OCI-M1 (cell line): ENCODE results near the gene INTS15.
"Not testable (repeated sequence)": the region's sequence is repeated elsewhere in the genome, so short reads cannot be mapped to it uniquely, and the experiment has no call there.

Experiments used
- DNase-seq: peaks from one replicate; lab custom pipeline; 2025; lab: John Stamatoyannopoulos, UW

Gene INTS15

DNA sequence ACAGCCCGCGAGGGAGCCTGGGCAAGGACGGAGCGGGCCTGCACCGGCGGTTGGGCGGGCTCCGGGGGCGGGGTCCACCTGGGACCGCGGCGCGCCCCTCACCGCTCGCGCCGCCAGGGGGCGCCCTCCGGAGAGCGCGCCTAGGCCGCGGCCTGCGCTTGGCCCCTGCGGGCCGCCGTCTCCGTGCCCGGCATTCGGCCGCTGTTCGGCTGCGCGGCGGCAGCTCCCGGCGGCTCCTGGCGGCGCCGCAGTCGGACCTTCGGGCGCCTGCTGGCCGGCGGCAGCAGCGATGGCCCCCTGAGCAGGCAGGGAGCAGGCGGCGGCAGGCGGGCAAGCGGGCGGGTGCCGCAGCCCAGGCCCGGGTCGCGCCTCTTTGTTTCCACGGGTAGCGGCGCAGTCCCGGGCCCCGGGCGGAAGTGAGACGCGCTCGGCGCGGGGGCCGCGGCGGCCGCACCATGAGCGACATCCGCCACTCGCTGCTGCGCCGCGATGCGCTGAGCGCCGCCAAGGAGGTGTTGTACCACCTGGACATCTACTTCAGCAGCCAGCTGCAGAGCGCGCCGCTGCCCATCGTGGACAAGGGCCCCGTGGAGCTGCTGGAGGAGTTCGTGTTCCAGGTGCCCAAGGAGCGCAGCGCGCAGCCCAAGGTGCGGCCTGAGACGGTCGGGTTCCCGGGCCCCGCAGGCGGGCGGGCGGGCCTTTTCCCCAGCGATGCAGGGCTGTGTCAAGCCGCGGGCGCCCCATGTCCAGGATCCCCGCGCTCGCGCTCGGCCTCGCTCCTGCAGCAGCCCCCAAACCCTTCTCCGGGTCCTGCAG lies at the start of gene INTS15:
Gene INTS15, plus strand, starts transcription at position 193 of the 816 bp plus-strand sequence. Its CDS starts 263 bp downstream, at position 456.
- peak; percentile 82 for DNase-seq

DNA sequence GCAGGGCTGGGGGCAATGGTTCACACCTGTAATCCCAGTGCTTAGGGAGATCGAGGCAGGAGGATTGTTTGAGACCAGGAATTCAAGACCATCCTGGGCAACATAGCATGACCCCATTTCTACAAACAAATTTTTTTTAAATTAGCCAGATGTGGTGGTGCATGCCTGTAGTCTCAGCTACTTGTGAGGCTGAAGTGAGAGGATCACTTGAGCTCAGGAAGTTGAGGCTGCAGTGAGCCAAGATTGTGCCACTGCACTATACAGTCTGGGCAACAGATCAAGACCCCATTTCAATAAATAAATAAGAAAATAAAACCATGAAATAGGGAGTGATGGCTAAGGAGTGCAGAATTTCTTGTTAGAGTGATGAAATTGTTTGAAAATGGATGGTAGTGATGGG lies 47.5 kb upstream of the INTS15 start:
- DNase-seq = no peak

- DNase-seq = no peak
These were observed 44.3 kb upstream of the INTS15 start for GRCh38 chr7:6545398-6546126.

DNA sequence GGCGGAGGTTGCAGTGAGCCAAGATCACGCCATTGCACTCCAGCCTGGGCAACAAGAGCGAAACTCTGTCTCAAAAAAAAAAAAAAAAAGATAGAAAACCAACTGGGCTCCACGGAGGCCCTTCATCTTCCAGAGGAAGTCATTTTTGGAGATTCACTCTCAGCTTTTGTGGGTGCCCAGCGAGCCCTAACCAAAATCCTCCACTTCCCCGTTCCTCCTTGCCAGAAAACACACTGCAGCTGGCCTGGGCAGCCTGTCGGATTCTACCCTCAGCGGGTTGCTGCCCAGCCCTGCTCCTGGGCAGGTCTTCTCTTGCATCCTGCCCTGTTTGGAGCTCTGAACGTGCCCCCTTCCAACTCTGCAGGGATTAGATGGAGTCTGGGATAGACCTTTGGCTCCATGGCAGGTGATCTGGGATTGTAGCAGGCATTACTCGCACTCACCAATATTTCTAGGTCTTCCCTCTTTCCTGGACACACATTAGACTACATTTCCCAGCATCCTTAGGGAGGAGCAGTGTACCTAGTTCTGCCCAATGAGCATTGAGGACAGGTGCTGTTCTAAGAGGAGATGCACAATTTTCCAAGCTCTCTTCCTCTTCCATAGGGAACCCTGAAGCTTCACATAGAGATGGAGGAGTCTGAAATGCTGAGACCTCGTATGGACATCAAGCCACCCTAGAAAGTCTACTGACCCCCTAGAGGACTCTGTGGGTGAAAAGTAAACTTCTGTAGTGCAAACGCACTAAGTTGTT lies 43.1 kb upstream of the INTS15 start:
- DNase-seq = no peak

- no peak for DNase-seq
These were observed 42.4 kb upstream of the INTS15 start for GRCh38 chr7:6547400-6547799.

- DNase-seq = no peak
These were observed 38.8 kb upstream of the INTS15 start, which contains the start of gene GRID2IP for GRCh38 chr7:6551016-6551511. GRID2IP (minus strand) TSS chr7:6551461; CDS start chr7:6551436, 25 bp downstream.

- DNase-seq = no peak
These were observed 36.3 kb upstream of the INTS15 start for GRCh38 chr7:6553448-6554044.

DNA sequence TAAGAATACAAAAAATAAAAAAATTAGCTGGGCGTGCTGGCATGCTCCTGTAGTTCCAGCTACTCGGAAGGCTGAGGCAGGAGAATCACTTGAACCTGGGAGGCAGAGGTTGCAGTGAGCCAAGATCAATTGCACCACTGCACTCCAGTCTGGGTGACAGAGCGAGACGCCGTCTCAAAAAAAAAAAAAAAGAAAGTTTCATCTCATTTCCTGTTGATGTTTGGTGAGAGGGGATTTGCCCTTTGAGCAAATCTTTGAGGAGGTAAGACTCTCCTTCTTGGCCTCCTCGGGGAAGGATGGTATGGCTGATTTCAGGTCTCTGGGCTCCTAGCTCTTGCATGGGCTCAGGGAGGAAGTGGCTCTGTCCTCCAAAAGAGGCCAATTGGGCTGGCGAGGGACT lies 35.0 kb upstream of the INTS15 start:
- no peak for DNase-seq

DNA sequence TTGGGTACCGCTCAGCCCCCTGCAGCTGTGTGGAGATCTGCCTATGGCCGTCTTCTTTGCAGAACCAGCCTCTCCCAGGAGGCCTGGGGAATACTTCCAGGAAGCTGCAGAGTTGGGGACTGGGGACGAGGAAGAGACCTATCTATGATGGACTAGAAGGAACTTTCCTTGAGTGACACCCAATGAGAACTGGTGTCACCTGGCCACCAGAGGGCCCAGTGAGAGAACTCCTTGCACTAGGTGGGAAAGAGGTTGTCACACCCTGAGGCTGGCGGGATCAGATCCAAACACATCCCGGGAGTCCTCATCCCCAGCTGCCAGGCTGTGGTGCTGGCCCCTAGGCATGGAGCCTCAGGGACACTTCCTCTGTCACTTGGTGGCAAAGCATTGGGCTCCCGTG lies 33.6 kb upstream of the INTS15 start:
- DNase-seq = no peak

GRCh38 chr7:6558837-6559236 lies 31.0 kb upstream of the INTS15 start:
- DNase-seq = peak; percentile 67

GRCh38 chr7:6559896-6560295 lies 29.9 kb upstream of the INTS15 start:
- no peak for DNase-seq

GRCh38 chr7:6562106-6562505 lies 27.7 kb upstream of the INTS15 start:
- no peak for DNase-seq

GRCh38 chr7:6563936-6564770 lies 25.7 kb upstream of the INTS15 start:
- DNase-seq = no peak

DNA sequence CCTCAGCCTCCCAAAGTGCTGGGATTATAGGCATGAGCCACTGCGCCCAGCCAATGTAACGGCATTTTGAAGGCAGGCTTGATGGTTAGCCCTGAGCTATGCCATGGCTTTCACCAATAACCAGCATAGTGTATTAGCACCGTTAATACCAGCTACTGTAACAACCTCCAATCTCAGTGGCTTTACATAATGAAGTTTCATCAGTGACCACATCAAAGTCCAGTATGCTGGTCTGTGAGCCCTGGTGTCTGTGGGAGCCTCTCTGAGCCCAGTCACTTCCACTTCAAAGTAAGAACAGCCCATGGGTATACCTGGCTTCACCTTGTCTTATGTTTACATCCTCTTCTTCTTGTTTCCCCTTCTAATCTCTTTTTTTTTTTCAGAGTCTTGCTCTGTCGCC lies 24.2 kb upstream of the INTS15 start:
- DNase-seq = no peak

GRCh38 chr7:6567886-6568285 lies 21.9 kb upstream of the INTS15 start:
- DNase-seq = no peak

- DNase-seq = no peak
These were observed 18.6 kb upstream of the INTS15 start for GRCh38 chr7:6571160-6571779.

DNA sequence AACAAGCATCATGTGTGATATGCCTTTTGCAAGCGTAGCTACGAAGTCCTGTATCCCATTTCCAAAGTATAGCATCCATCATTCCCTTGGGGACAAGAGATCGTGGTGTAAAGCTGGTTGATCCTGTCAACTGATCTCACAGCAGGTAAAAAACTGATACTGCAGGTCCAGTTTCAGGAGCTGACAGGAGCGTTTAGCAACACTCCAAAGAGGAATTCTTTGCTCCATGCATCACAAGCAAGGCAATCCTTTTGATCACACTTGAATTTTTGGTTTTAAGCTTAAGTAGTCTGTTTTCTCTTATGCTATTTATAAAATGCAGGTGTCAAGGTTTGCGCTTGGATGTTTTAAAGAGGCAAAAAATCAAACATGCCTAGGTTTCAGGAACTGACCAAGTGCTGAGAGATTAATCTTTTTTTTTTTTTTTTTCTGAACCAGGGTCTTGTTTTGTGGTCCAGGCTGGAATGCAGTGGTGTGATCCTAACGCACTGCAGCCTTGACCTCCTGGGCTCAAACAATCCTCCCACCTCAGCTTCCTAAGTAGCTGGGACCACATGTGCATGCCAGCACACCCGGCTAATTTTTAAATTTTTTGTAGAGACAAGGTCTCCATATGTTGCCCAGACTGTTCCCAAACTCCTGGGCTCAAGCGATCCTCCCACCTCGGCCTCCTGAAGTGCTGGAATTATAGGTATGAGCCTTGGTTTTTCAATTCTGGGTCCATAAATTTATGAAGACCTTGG lies 14.4 kb upstream of the INTS15 start:
- DNase-seq = no peak

DNA sequence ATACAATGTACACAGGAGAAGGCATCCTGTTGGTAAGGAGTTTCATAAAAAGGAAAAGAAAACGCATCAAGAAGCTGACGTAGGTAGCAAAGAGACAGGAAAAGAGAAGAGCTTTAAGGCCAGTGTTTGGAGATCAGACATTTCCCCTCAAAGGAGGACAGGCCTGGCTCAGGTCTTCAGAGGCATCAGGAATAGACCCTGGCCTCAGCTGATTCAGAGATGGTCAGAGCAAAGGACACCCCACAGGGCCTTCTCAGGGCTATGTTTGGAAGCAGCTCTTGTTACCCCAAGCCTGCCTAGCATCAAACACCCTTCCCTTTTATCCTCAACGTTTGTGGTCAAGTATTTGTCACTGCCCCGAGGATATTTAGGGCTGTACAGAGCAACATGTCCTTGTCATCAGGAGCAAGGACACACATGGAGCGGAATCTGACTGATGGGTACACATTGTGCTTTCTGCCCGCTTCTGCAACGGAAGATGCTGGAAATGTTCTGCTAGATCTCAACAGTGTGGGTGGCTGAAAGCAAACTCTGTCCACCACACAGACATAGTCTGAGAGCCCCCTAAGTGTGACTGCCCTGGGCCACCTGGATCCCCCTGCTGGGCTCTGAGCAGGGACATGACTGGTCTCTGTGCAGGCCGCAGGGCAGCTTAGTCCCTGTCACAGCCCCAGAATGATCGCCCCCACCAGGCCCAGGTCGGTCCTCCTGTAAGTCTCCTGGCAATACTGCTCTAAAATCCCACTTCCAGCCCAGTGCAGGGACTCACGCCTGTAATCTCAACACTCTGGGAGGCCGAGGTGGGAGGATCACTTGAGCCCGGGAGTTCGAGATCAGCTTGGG lies 13.6 kb upstream of the INTS15 start:
- peak; percentile 26 for DNase-seq

- DNase-seq = not testable (repeated sequence)
These were observed 12.9 kb upstream of the INTS15 start for GRCh38 chr7:6576867-6577368.
